IPS-18a (cell line): ENCODE data around the gene TMCO4.

Source experiments
- H3K27ac ChIP-seq: one replicate; pipeline ENCODE4 v1.5.1; 2013; ENCODE audit warnings: low read length
- H3K27me3 ChIP-seq: one replicate; pipeline ENCODE4 v1.6.1; 2013; ENCODE audit warnings: mild to moderate bottlenecking, low read length; ENCODE audit not compliant: control insufficient read depth, insufficient read depth
- H3K36me3 ChIP-seq: one replicate; pipeline ENCODE4 v1.6.1; 2013; ENCODE audit warnings: low read depth, low read length; ENCODE audit not compliant: control insufficient read depth
- H3K4me1 ChIP-seq: one replicate; pipeline ENCODE4 v1.6.1; 2013; ENCODE audit warnings: low read depth, low read length; ENCODE audit not compliant: control insufficient read depth
- H3K4me3 ChIP-seq: one replicate; pipeline ENCODE4 v1.5.1; 2013; ENCODE audit warnings: low read length
- H3K9ac ChIP-seq: one replicate; pipeline ENCODE4 v1.6.1; 2013; ENCODE audit warnings: mild to moderate bottlenecking, low read length, moderate library complexity
- H3K9me3 ChIP-seq: one replicate; pipeline ENCODE4 v1.6.1; 2013; ENCODE audit warnings: low read depth, low read length; ENCODE audit not compliant: control insufficient read depth

Gene TMCO4

GRCh38 chr1:19706136-19706535 is 93.6 kb downstream of the TMCO4 start:
- H3K27me3 ChIP-seq, result no peaks in the 10 kb centered on the region
- peaks cover 7% of the 10 kb centered on the region for H3K4me1 ChIP-seq
- no peaks in the 10 kb centered on the region for H3K36me3 ChIP-seq
- H3K9me3 ChIP-seq, result no peaks in the 10 kb centered on the region
- H3K9ac ChIP-seq, result no peak overlapping the region
- H3K27ac ChIP-seq, result no peak overlapping the region
- no peak overlapping the region for H3K4me3 ChIP-seq

- Histone ChIP-seq H3K4me1 (peaks cover 7% of the 10 kb centered on the region), H3K9ac (no peak overlapping the region), H3K9me3 (no peaks in the 10 kb centered on the region)
Observed at GRCh38 chr1:19705464-19705863, 94.3 kb downstream of the TMCO4 start.

GRCh38 chr1:19704247-19705113 is 95.2 kb downstream of the TMCO4 start:
- H3K27ac ChIP-seq, result no peak overlapping the region
- peak overlapping the region; percentile 1 for H3K4me3 ChIP-seq
- no peaks in the 10 kb centered on the region for H3K27me3 ChIP-seq
- H3K9me3 ChIP-seq, result no peaks in the 10 kb centered on the region
- H3K4me1 ChIP-seq, result peaks cover 7% of the 10 kb centered on the region
- no peaks in the 10 kb centered on the region for H3K36me3 ChIP-seq
- H3K9ac ChIP-seq, result no peak overlapping the region

More at GRCh38 chr1:19705464-19705863, 94.3 kb downstream of the TMCO4 start:
- Histone ChIP-seq H3K27ac (no peak overlapping the region), H3K36me3 (no peaks in the 10 kb centered on the region), H3K27me3 (no peaks in the 10 kb centered on the region), H3K4me3 (no peak overlapping the region)

- no peaks in the 10 kb centered on the region for H3K27me3 ChIP-seq
- no peak overlapping the region for H3K4me3 ChIP-seq
- H3K36me3 ChIP-seq, result no peaks in the 10 kb centered on the region
- H3K9me3 ChIP-seq, result no peaks in the 10 kb centered on the region
- no peak overlapping the region for H3K9ac ChIP-seq
- H3K27ac ChIP-seq, result no peak overlapping the region
- peaks cover 7% of the 10 kb centered on the region for H3K4me1 ChIP-seq
Observed at GRCh38 chr1:19703280-19703679, 96.4 kb downstream of the TMCO4 start.

GRCh38 chr1:19700079-19700777 is 99.5 kb downstream of the TMCO4 start:
- Histone ChIP-seq H3K4me3 (no peak overlapping the region), H3K27ac (no peak overlapping the region), H3K4me1 (peaks cover 7% of the 10 kb centered on the region), H3K27me3 (no peaks in the 10 kb centered on the region), H3K9ac (no peak overlapping the region), H3K36me3 (no peaks in the 10 kb centered on the region), H3K9me3 (no peaks in the 10 kb centered on the region)

- no peak overlapping the region for H3K9ac ChIP-seq
- no peaks in the 10 kb centered on the region for H3K9me3 ChIP-seq
- H3K27me3 ChIP-seq, result no peaks in the 10 kb centered on the region
- no peaks in the 10 kb centered on the region for H3K36me3 ChIP-seq
- no peak overlapping the region for H3K27ac ChIP-seq
- H3K4me1 ChIP-seq, result no peaks in the 10 kb centered on the region
- no peak overlapping the region for H3K4me3 ChIP-seq
Observed at GRCh38 chr1:19698181-19698580, 101.5 kb downstream of the TMCO4 start.

- Histone ChIP-seq H3K27ac (no peak overlapping the region), H3K27me3 (no peaks in the 10 kb centered on the region), H3K4me3 (no peak overlapping the region), H3K9me3 (no peaks in the 10 kb centered on the region), H3K36me3 (no peaks in the 10 kb centered on the region), H3K4me1 (no peaks in the 10 kb centered on the region), H3K9ac (no peak overlapping the region)
Observed at GRCh38 chr1:19696820-19697219, 102.9 kb downstream of the TMCO4 start.

GRCh38 chr1:19695772-19696171 is 103.9 kb downstream of the TMCO4 start:
- H3K27me3 ChIP-seq, result no peaks in the 10 kb centered on the region

GRCh38 chr1:19694298-19694697 is 105.4 kb downstream of the TMCO4 start:
- Histone ChIP-seq H3K4me3 (no peak overlapping the region), H3K36me3 (no peaks in the 10 kb centered on the region), H3K9ac (no peak overlapping the region), H3K4me1 (no peaks in the 10 kb centered on the region), H3K27me3 (no peaks in the 10 kb centered on the region), H3K27ac (no peak overlapping the region), H3K9me3 (no peaks in the 10 kb centered on the region)

More at GRCh38 chr1:19695772-19696171, 103.9 kb downstream of the TMCO4 start:
- no peak overlapping the region for H3K9ac ChIP-seq
- H3K4me1 ChIP-seq, result no peaks in the 10 kb centered on the region
- no peaks in the 10 kb centered on the region for H3K36me3 ChIP-seq
- no peaks in the 10 kb centered on the region for H3K9me3 ChIP-seq
- no peak overlapping the region for H3K27ac ChIP-seq
- H3K4me3 ChIP-seq, result no peak overlapping the region

GRCh38 chr1:19690342-19690741 is 109.4 kb downstream of the TMCO4 start:
- Histone ChIP-seq H3K36me3 (no peaks in the 10 kb centered on the region), H3K27ac (no peak overlapping the region), H3K4me1 (peaks cover 4% of the 10 kb centered on the region)

GRCh38 chr1:19689856-19690255 is 109.9 kb downstream of the TMCO4 start:
- Histone ChIP-seq H3K9me3 (no peaks in the 10 kb centered on the region), H3K4me3 (no peak overlapping the region), H3K36me3 (no peaks in the 10 kb centered on the region), H3K9ac (no peak overlapping the region), H3K4me1 (peaks cover 4% of the 10 kb centered on the region), H3K27ac (no peak overlapping the region), H3K27me3 (no peaks in the 10 kb centered on the region)

More at GRCh38 chr1:19690342-19690741, 109.4 kb downstream of the TMCO4 start:
- no peak overlapping the region for H3K4me3 ChIP-seq
- H3K9ac ChIP-seq, result no peak overlapping the region
- no peaks in the 10 kb centered on the region for H3K9me3 ChIP-seq
- H3K27me3 ChIP-seq, result no peaks in the 10 kb centered on the region
